Measurements from ENCODE around the gene MSANTD2.

GRCh38 chr11:124751741-124752470 is 48.3 kb downstream of the MSANTD2 start, which contains the start of gene VSIG2:
- TF ChIP-seq POLR2A (IDR thresholded peaks at IDR 0.05; ENCODE audit: borderline replicate concordance, extremely low read depth, insufficient read depth, insufficient read length) (no peak), CTCF (IDR thresholded peaks at IDR 0.05 in 2 of 3, conservative IDR thresholded peaks at IDR 0.05 in 1 of 3; ENCODE audit: borderline replicate concordance in 1 of 3, insufficient read depth in 1 of 3, low read depth in 2 of 3, low read length in 2 of 3) (no peak), POLR2AphosphoS5 (IDR thresholded peaks at IDR 0.05; ENCODE audit: low read depth, low read length) (no peak), SRF (IDR thresholded peaks at IDR 0.05; ENCODE audit: low read depth) (no peak), MAX (IDR thresholded peaks at IDR 0.05) (no peak), EGR1 (IDR thresholded peaks at IDR 0.05; ENCODE audit: low read depth) (no peak), EZH2 (IDR thresholded peaks at IDR 0.05) (no peak), RAD21 (IDR thresholded peaks at IDR 0.05; ENCODE audit: low read depth) (no peak), REST (IDR thresholded peaks at IDR 0.05; ENCODE audit: low read depth) (no peak), ZNF274 (IDR thresholded peaks at IDR 0.05; ENCODE audit: low read depth, low read length) (no peak), CEBPB (IDR thresholded peaks at IDR 0.05; ENCODE audit: low read depth) (no peak), EZH2phosphoT487 (IDR thresholded peaks at IDR 0.05; ENCODE audit: borderline replicate concordance) (no peak), JUND (IDR thresholded peaks at IDR 0.05) (no peak), SP1 (IDR thresholded peaks at IDR 0.05; ENCODE audit: low read depth) (no peak)

Data from HCT116 (cell line).